Neural cell (in vitro differentiated cells): ENCODE results near the gene ODC1.

ENCODE experiments used
- RAD21 ChIP-seq: fragments of 450-650 bp; conservative IDR thresholded peaks from 2 replicates; pipeline ENCODE4 v1.6.1; 2014; ENCODE audit warnings: antibody characterized with exemption, mild to moderate bottlenecking, moderate library complexity
- TF ChIP-seq, protein P1 (sequence below): IDR thresholded peaks from 2 replicates; pipeline ENCODE4 v1.6.1; 2012; ENCODE audit warnings: borderline replicate concordance

DNA sequence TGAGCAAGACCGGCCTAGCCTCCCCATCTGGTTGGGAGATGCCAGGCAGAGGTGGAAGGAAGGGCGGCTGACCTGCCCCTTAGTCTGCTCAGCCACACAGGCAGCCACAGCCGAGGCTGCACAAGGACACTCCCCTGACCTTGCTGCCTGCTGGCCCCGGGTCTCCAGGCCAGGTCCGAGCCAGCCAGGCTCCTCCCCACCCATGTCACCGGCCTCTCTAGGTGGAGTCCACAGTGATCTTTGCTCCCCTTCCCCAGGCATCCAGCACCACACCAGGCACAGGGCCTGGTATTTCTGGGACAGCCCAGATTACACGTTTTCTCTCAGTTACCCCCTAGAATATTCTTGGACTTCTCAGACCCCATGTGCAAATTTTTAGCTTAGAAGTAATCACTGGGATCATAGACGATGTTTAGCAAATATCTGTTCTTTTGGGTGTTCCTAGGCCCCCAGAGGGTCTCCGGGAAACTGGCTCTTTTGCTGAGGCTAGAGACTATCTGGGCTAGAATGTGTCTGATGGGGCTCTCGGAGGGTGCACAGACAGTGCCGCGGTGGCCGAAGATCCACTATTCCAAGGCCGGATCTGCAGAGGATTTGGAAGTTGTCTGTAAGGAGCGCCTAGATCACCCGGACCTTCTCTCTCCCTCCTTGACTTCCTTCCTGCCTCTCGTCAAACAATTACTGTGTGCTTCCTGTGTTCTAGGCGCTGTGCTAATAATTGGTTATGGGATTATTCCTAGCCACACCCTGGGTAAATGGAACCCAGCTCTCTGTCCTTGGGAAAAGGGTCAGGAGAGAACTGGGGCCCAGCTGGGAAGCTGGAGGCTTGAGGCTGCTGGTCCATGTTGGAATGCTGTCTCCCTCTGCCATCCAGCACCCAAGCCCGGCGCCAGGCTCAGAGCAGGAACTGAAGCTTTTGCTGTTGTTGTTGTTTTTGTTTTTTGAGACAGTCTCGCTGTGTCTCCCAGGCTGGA lies 46.9 kb downstream of the ODC1 start:
- TF ChIP-seq, protein P1, sequence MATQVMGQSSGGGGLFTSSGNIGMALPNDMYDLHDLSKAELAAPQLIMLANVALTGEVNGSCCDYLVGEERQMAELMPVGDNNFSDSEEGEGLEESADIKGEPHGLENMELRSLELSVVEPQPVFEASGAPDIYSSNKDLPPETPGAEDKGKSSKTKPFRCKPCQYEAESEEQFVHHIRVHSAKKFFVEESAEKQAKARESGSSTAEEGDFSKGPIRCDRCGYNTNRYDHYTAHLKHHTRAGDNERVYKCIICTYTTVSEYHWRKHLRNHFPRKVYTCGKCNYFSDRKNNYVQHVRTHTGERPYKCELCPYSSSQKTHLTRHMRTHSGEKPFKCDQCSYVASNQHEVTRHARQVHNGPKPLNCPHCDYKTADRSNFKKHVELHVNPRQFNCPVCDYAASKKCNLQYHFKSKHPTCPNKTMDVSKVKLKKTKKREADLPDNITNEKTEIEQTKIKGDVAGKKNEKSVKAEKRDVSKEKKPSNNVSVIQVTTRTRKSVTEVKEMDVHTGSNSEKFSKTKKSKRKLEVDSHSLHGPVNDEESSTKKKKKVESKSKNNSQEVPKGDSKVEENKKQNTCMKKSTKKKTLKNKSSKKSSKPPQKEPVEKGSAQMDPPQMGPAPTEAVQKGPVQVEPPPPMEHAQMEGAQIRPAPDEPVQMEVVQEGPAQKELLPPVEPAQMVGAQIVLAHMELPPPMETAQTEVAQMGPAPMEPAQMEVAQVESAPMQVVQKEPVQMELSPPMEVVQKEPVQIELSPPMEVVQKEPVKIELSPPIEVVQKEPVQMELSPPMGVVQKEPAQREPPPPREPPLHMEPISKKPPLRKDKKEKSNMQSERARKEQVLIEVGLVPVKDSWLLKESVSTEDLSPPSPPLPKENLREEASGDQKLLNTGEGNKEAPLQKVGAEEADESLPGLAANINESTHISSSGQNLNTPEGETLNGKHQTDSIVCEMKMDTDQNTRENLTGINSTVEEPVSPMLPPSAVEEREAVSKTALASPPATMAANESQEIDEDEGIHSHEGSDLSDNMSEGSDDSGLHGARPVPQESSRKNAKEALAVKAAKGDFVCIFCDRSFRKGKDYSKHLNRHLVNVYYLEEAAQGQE: no peak
- TF ChIP-seq RAD21: no peak
